ENCODE results near the gene TNFRSF18. TPM values are rescaled to one million over a fixed set of nuclear protein-coding genes. Genes with fewer than 3 reads are reported as not detected.

TNFRSF18 gene
- total RNA-seq, 4 donors from 2014 or later: 0.29 to 0.66 TPM; not detected in 2

- no peak overlapping the region for H3K27ac ChIP-seq (replicated peaks in 1 of 4)
- H3K27me3 ChIP-seq: no peaks in the 10 kb centered on the region
- peaks cover 61 to 100% (median 98%) of the 10 kb centered on the region in 4 donors for H3K36me3 ChIP-seq
- 94% methylated on average over 17 of the region's 21 CpGs for WGBS
- TF ChIP-seq POLR2A (IDR thresholded peaks at IDR 0.05; ENCODE audit: low read depth): no peak
- no peak for TF ChIP-seq EP300 (IDR thresholded peaks at IDR 0.05)
- TF ChIP-seq POLR2AphosphoS5 (IDR thresholded peaks at IDR 0.05): no peak
- TF ChIP-seq, protein P1, sequence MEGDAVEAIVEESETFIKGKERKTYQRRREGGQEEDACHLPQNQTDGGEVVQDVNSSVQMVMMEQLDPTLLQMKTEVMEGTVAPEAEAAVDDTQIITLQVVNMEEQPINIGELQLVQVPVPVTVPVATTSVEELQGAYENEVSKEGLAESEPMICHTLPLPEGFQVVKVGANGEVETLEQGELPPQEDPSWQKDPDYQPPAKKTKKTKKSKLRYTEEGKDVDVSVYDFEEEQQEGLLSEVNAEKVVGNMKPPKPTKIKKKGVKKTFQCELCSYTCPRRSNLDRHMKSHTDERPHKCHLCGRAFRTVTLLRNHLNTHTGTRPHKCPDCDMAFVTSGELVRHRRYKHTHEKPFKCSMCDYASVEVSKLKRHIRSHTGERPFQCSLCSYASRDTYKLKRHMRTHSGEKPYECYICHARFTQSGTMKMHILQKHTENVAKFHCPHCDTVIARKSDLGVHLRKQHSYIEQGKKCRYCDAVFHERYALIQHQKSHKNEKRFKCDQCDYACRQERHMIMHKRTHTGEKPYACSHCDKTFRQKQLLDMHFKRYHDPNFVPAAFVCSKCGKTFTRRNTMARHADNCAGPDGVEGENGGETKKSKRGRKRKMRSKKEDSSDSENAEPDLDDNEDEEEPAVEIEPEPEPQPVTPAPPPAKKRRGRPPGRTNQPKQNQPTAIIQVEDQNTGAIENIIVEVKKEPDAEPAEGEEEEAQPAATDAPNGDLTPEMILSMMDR (IDR thresholded peaks at IDR 0.05): no peak
- no peak for DNase-seq (ENCODE audit: extremely low spot score)
- H3K4me1 ChIP-seq: peaks cover under 1 to 31% (median 16%) of the 10 kb centered on the region in 4 donors
- H3K4me3 ChIP-seq: no peak overlapping the region
- H3K9me3 ChIP-seq: no peaks in the 10 kb centered on the region
- intact Hi-C loops (cut with DNase I): no loop called here
Observed at GRCh38 chr1:1223891-1224290, 17.5 kb upstream of the TNFRSF18 start.

DNA sequence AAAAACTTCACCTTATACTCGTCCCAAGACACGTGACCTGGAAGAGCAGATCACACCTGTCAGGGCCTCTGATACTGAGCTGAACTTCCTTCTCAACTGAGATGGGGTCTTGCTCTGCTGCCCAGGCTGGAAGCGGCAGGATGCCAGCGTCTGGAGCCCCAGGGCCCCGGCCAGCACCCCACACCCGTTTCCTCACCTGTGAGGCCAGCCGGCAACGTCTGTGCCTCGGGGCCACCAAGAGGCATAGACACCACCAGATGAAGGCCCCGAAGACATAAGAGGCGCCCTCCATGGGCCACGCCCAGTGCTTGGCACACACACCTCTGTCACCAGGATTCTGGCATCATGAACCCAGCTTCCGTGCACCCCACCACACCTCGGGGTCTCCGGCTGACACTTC, 16.9 kb upstream of the TNFRSF18 start:
- H3K36me3 ChIP-seq: peaks cover 67 to 100% (median 98%) of the 10 kb centered on the region in 4 donors
- 92% methylated on average over 15 of the region's 15 CpGs for WGBS
- no peak overlapping the region for H3K4me3 ChIP-seq
- peaks cover 0 to 25% (median 12%) of the 10 kb centered on the region in 4 donors for H3K4me1 ChIP-seq
- H3K9me3 ChIP-seq: no peaks in the 10 kb centered on the region
- intact Hi-C loops (cut with DNase I): no loop called here
- no peak for TF ChIP-seq POLR2A (IDR thresholded peaks at IDR 0.05; ENCODE audit: low read depth)
- TF ChIP-seq EP300 (IDR thresholded peaks at IDR 0.05): no peak
- TF ChIP-seq, protein P1 (IDR thresholded peaks at IDR 0.05): no peak
- no peak for TF ChIP-seq POLR2AphosphoS5 (IDR thresholded peaks at IDR 0.05)
- DNase-seq (ENCODE audit: extremely low spot score): no peak
- no peaks in the 10 kb centered on the region for H3K27me3 ChIP-seq
- no peak overlapping the region for H3K27ac ChIP-seq (replicated peaks in 1 of 4)

- intact Hi-C loops (cut with DNase I): no loop called here
Observed at GRCh38 chr1:1222575-1223225, 16.3 kb upstream of the TNFRSF18 start.

DNA sequence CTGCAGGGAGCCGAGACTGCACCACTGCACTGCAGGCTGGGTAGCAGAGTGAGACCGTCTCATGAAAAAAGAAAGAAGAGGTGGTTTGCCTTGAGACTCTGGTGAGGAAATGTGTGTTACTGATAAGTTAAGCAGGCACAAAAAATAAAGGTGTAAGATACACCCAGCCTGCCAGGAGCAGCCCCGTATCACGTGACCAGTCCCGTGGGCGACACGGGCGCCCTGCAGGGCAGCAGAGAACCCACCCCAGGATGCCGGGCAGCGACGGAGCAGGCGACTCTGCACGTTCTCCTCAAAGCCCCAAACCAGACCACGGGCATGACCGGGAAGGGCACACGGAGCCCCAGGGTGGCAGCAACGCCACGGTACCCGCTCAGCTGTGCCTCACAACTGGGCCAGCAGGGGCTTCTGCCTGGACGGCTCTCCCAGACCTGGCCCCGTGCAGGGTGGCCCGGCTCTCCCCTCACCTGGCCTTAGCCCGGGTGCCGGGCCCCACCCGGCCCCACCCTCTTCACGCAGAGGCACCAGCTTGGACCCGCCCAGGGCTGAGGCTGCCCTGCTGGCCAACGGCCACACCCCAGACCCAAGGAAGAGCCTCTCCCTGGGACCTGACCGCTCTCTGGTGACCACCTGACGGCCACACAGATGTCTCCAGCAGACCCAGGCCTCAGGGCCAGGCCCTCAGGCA, 15.6 kb upstream of the TNFRSF18 start:
- H3K9me3 ChIP-seq: no peaks in the 10 kb centered on the region
- H3K4me3 ChIP-seq: no peak overlapping the region
- H3K27me3 ChIP-seq: no peaks in the 10 kb centered on the region
- no peak overlapping the region for H3K27ac ChIP-seq (replicated peaks in 1 of 4)
- peaks cover 68 to 100% (median 97%) of the 10 kb centered on the region in 4 donors for H3K36me3 ChIP-seq
- DNase-seq (ENCODE audit: extremely low spot score): no peak
- 85% methylated on average over 18 of the region's 30 CpGs for WGBS
- peaks cover 0 to 12% (median 5%) of the 10 kb centered on the region in 4 donors for H3K4me1 ChIP-seq
- TF ChIP-seq, protein P1 (IDR thresholded peaks at IDR 0.05): no peak
- TF ChIP-seq POLR2A (IDR thresholded peaks at IDR 0.05; ENCODE audit: low read depth): no peak
- TF ChIP-seq POLR2AphosphoS5 (IDR thresholded peaks at IDR 0.05): no peak
- no peak for TF ChIP-seq EP300 (IDR thresholded peaks at IDR 0.05)
- intact Hi-C loops (cut with DNase I): no loop called here

More at GRCh38 chr1:1222575-1223225, 16.3 kb upstream of the TNFRSF18 start:
- TF ChIP-seq POLR2AphosphoS5 (IDR thresholded peaks at IDR 0.05): no peak
- no peak for TF ChIP-seq POLR2A (IDR thresholded peaks at IDR 0.05; ENCODE audit: low read depth)
- TF ChIP-seq, protein P1 (IDR thresholded peaks at IDR 0.05): no peak
- no peak for TF ChIP-seq EP300 (IDR thresholded peaks at IDR 0.05)
- no peaks in the 10 kb centered on the region for H3K27me3 ChIP-seq
- H3K27ac ChIP-seq (replicated peaks in 1 of 4): no peak overlapping the region
- WGBS: 96% methylated on average over 36 of the region's 44 CpGs
- DNase-seq (ENCODE audit: extremely low spot score): no peak
- H3K4me1 ChIP-seq: peaks cover 0 to 19% (median 9%) of the 10 kb centered on the region in 4 donors
- peaks cover 68 to 100% (median 98%) of the 10 kb centered on the region in 4 donors for H3K36me3 ChIP-seq
- no peak overlapping the region for H3K4me3 ChIP-seq
- no peaks in the 10 kb centered on the region for H3K9me3 ChIP-seq

Measured in esophagus muscularis mucosa (tissue), 4 donors.